Inferior parietal cortex (tissue), 1 donor: ENCODE data around the gene TGFB1.

ENCODE experiments used
- DNase-seq: peaks from one replicate; pipeline ENCODE4 v3.0.0-alpha.2; 2016; ENCODE audit errors: extremely low spot score

The TGFB1 gene

GRCh38 chr19:41341669-41342490 is 11.8 kb downstream of the TGFB1 start:
- no peak for DNase-seq

GRCh38 chr19:41339936-41340335 is 13.8 kb downstream of the TGFB1 start:
- no peak for DNase-seq

GRCh38 chr19:41335467-41335866 is 18.3 kb downstream of the TGFB1 start:
- DNase-seq, result no peak

GRCh38 chr19:41334793-41335192 is 18.9 kb downstream of the TGFB1 start:
- DNase-seq, result no peak

GRCh38 chr19:41332468-41332867 is 21.3 kb downstream of the TGFB1 start:
- DNase-seq, result no peak

GRCh38 chr19:41332000-41332399 is 21.7 kb downstream of the TGFB1 start:
- no peak for DNase-seq

- DNase-seq, result no peak
Observed at GRCh38 chr19:41330946-41331678, 22.6 kb downstream of the TGFB1 start.

GRCh38 chr19:41330481-41330880 is 23.2 kb downstream of the TGFB1 start:
- no peak for DNase-seq

GRCh38 chr19:41328842-41329225 is 24.9 kb downstream of the TGFB1 start:
- DNase-seq, result no peak

- DNase-seq, result no peak
Observed at GRCh38 chr19:41328157-41328841, 25.4 kb downstream of the TGFB1 start.

- DNase-seq, result no peak
Observed at GRCh38 chr19:41327576-41328156, 26.1 kb downstream of the TGFB1 start.

GRCh38 chr19:41327076-41327575 is 26.6 kb downstream of the TGFB1 start:
- DNase-seq, result no peak

- peak; percentile 31 for DNase-seq
Observed at GRCh38 chr19:41325947-41326706, 27.6 kb downstream of the TGFB1 start.

GRCh38 chr19:41325640-41325946 is 28.1 kb downstream of the TGFB1 start:
- no peak for DNase-seq

GRCh38 chr19:41324921-41325639 is 28.6 kb downstream of the TGFB1 start:
- no peak for DNase-seq

GRCh38 chr19:41324231-41324702 is 29.5 kb downstream of the TGFB1 start:
- no peak for DNase-seq

- no peak for DNase-seq
Observed at GRCh38 chr19:41323430-41324125, 30.1 kb downstream of the TGFB1 start.

GRCh38 chr19:41323023-41323422 is 30.7 kb downstream of the TGFB1 start:
- no peak for DNase-seq

GRCh38 chr19:41322451-41322850 is 31.3 kb downstream of the TGFB1 start:
- DNase-seq, result no peak
